ACHN (cell line): ENCODE data around the gene RWDD1.
"Not testable (repeated sequence)": the region's sequence is repeated elsewhere in the genome, so short reads cannot be mapped to it uniquely, and the experiment has no call there.

Source experiments
- DNase-seq: peaks from one replicate; pipeline ENCODE4 v3.0.0-alpha.2; 2015
- in situ Hi-C: cut with HindIII; loops from 2 replicates; pipeline ENCODE4 v1.10.0; 2017; ENCODE audit warnings: low sequenced_read_pairs, low pct_ligation_motif_present, low pct_unique_long_range_greater_than_20kb

The RWDD1 gene

GRCh38 chr6:116586276-116586675, 15.0 kb downstream of the RWDD1 start:
- in situ Hi-C loops = no loop called here
- DNase-seq = no peak

GRCh38 chr6:116586738-116587137, 15.4 kb downstream of the RWDD1 start:
- DNase-seq = no peak
- in situ Hi-C loops = no loop called here

- no peak for DNase-seq
- in situ Hi-C loops = no loop called here
Measured at GRCh38 chr6:116595247-116595646, 23.9 kb downstream of the RWDD1 start.

GRCh38 chr6:116596815-116597214, 25.5 kb downstream of the RWDD1 start:
- in situ Hi-C loops = no loop called here
- DNase-seq = peak; percentile 19

- DNase-seq, in situ Hi-C loops: not testable (repeated sequence)
Measured at GRCh38 chr6:116603916-116604315, 32.6 kb downstream of the RWDD1 start.

GRCh38 chr6:116604868-116605267, 33.6 kb downstream of the RWDD1 start:
- DNase-seq, in situ Hi-C loops: not testable (repeated sequence)

GRCh38 chr6:116605935-116606334, 34.6 kb downstream of the RWDD1 start:
- DNase-seq = no peak
- in situ Hi-C loops = no loop called here

GRCh38 chr6:116611056-116611455, 39.8 kb downstream of the RWDD1 start:
- in situ Hi-C loops = no loop called here
- no peak for DNase-seq

GRCh38 chr6:116615937-116616736, 44.8 kb downstream of the RWDD1 start, which contains the start of gene RSPH4A:
Gene RSPH4A, plus strand, starts transcription at chr6:116616479. Its CDS starts 145 bp downstream, at chr6:116616624.
- in situ Hi-C loops = no loop called here
- DNase-seq = peak; percentile 95

GRCh38 chr6:116616737-116617053, 45.4 kb downstream of the RWDD1 start:
- DNase-seq = peak; percentile 14
- in situ Hi-C loops = no loop called here

- DNase-seq = peak; percentile 1
- in situ Hi-C loops = no loop called here
Measured at GRCh38 chr6:116624036-116624805, 52.9 kb downstream of the RWDD1 start.

GRCh38 chr6:116625872-116626271, 54.6 kb downstream of the RWDD1 start:
- in situ Hi-C loops = no loop called here
- DNase-seq = no peak

GRCh38 chr6:116629563-116629981, 58.3 kb downstream of the RWDD1 start:
- in situ Hi-C loops = no loop called here
- no peak for DNase-seq

- in situ Hi-C loops = no loop called here
- no peak for DNase-seq
Measured at GRCh38 chr6:116631379-116631990, 60.2 kb downstream of the RWDD1 start.

GRCh38 chr6:116633685-116634084, 62.4 kb downstream of the RWDD1 start:
- in situ Hi-C loops = no loop called here
- peak; percentile 13 for DNase-seq
